Measurements from ENCODE around the gene LRRC45. TPM values are rescaled to one million over a fixed set of nuclear protein-coding genes. Genes with fewer than 3 reads are reported as not detected.
A peak's percentile ranks its signal among the peaks of the same experiment; 100 is the strongest.

LRRC45 gene
- polyA plus RNA-seq, 4 donors: 10.0 to 19.6 (median 17.1) TPM

- no peak for DNase-seq (ENCODE audit: low read depth in 4 of 4, low spot score in 2 of 4)
Observed at GRCh38 chr17:82049106-82049505, 26.0 kb downstream of the LRRC45 start.

- no peak for DNase-seq (ENCODE audit: low read depth in 4 of 4, low spot score in 2 of 4)
Observed at GRCh38 chr17:82049521-82049971, 26.4 kb downstream of the LRRC45 start.

GRCh38 chr17:82050152-82050760 is 27.2 kb downstream of the LRRC45 start:
- no peak for DNase-seq (ENCODE audit: low read depth in 4 of 4, low spot score in 2 of 4)

- no peak for DNase-seq (ENCODE audit: low read depth in 4 of 4, low spot score in 2 of 4)
Observed at GRCh38 chr17:82050761-82051641, 27.9 kb downstream of the LRRC45 start.

- DNase-seq (ENCODE audit: low read depth in 4 of 4, low spot score in 2 of 4): peak in 1 of 4 donors; percentile 56
Observed at GRCh38 chr17:82051776-82052637, 28.9 kb downstream of the LRRC45 start, which contains the start of the genes GPS1 and RFNG. TSS of gene GPS1 (plus strand) at chr17:82051898. CDS start at chr17:82051932, 34 bp downstream. TSS of gene RFNG (minus strand) at chr17:82051811. CDS start at chr17:82051766, 45 bp downstream.

GRCh38 chr17:82052638-82053059 is 29.5 kb downstream of the LRRC45 start:
- no peak for DNase-seq (ENCODE audit: low read depth in 4 of 4, low spot score in 2 of 4)

- no peak for DNase-seq (ENCODE audit: low read depth in 4 of 4, low spot score in 2 of 4)
Observed at GRCh38 chr17:82053130-82053529, 30.0 kb downstream of the LRRC45 start.

- no peak for DNase-seq (ENCODE audit: low read depth in 4 of 4, low spot score in 2 of 4)
Observed at GRCh38 chr17:82053556-82054263, 30.6 kb downstream of the LRRC45 start.

- DNase-seq (ENCODE audit: low read depth in 4 of 4, low spot score in 2 of 4): no peak
Observed at GRCh38 chr17:82054351-82055022, 31.4 kb downstream of the LRRC45 start.

- no peak for DNase-seq (ENCODE audit: low read depth in 4 of 4, low spot score in 2 of 4)
Observed at GRCh38 chr17:82055023-82055964, 32.2 kb downstream of the LRRC45 start.

- no peak for DNase-seq (ENCODE audit: low read depth in 4 of 4, low spot score in 2 of 4)
Observed at GRCh38 chr17:82055965-82056728, 33.0 kb downstream of the LRRC45 start.

GRCh38 chr17:82056729-82057621 is 33.9 kb downstream of the LRRC45 start:
- DNase-seq (ENCODE audit: low read depth in 4 of 4, low spot score in 2 of 4): no peak

- DNase-seq (ENCODE audit: low read depth in 4 of 4, low spot score in 2 of 4): no peak
Observed at GRCh38 chr17:82058230-82058854, 35.2 kb downstream of the LRRC45 start.

GRCh38 chr17:82058855-82059249 is 35.7 kb downstream of the LRRC45 start:
- no peak for DNase-seq (ENCODE audit: low read depth in 4 of 4, low spot score in 2 of 4)

- no peak for DNase-seq (ENCODE audit: low read depth in 4 of 4, low spot score in 2 of 4)
Observed at GRCh38 chr17:82059272-82060000, 36.3 kb downstream of the LRRC45 start.

- DNase-seq (ENCODE audit: low read depth in 4 of 4, low spot score in 2 of 4): no peak
Observed at GRCh38 chr17:82060001-82060380, 36.9 kb downstream of the LRRC45 start.
